Stimulated activated CD8-positive, alpha-beta memory T cell treated with anti-CD3 and anti-CD28 coated beads, Interleukin-12 subunit alpha, Interleukin-12 subunit beta, amount 100 ng/mL, for 24 hours (primary cell): ENCODE data around the gene DNTT.

Experiments
- DNase-seq: peaks from one replicate; pipeline ENCODE4 v3.0.0-alpha.2; 2020; ENCODE audit errors: extremely low read depth

Gene DNTT

GRCh38 chr10:96309628-96310320 is 5.5 kb downstream of the DNTT start:
- DNase-seq: no peak

DNA sequence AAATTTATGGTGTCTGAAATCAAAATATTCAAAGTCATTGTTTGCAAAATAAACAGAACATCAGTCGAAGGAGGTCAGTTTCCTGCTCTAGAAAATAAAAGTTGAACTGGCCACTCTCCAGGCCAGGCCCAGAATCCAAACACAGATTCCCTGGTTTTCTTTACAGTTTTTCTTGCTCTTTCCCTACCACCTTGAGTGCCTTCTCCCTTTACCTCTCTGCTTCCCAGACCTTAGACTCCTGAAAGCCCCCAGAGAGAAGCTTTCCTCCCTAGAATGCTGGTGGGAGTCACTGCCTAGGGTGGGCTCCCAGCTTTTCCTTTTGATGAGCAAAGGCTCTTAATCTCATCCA is 6.1 kb downstream of the DNTT start:
- DNase-seq: no peak

GRCh38 chr10:96311180-96311715 is 7.0 kb downstream of the DNTT start:
- no peak for DNase-seq

DNA sequence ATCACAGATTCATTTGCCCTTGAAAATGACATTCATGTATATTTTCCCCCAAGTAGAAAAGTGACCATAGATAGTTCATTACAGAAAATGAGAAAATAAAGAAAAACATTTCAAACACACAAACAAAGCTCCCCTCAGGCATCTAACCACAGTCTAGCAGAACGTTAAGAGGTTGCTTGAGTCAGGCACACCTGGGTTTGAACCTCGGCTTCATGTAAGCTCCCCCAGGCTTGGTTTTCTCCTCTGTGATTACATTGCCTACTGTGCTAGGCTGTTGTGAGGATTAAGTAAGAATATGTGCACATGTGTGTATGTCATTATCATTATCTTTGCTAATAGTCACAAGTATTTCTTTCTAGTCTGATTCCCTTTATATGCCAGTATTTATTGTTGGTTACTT is 9.1 kb downstream of the DNTT start:
- DNase-seq: no peak

DNA sequence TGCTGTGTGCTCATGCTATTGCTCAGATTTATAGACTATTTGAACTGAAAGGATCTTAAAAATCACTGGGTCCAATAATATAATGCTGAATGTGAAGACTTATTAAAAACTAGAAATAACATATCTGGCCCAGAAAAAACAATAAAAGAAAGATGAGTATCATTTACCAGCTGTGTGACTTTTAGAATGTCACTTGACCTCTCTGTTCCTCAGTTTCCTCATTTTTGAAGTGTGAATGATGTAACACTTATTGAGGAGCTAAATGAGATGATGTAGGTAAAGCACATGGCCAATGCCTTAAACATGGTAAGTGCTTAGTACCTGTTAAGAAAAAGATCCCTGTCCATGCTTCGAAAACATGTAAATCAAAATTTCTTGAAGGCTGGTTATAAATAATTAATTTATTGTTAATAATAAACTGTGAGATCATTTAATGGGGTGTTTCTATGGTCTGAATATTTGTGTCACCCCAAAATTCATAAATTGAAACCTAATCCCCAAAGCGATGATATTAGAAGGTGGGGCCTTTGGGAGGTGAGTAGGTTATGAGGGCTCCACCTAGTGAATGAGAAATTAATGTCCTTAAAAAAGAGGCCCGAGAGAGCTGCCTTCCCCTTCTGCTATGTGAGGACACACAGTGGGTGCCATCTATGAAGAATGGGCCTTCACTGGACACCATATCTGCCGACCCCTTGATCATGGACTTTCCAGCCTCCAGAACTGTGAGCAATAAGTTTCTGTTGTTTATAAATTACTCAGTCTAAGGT is 13.0 kb downstream of the DNTT start:
- DNase-seq: no peak

GRCh38 chr10:96319754-96320474 is 15.7 kb downstream of the DNTT start:
- no peak for DNase-seq

GRCh38 chr10:96321822-96322221 is 17.6 kb downstream of the DNTT start:
- DNase-seq: no peak

- no peak for DNase-seq
Measured at GRCh38 chr10:96322275-96322674, 18.0 kb downstream of the DNTT start.

- DNase-seq: no peak
Measured at GRCh38 chr10:96324447-96324846, 20.2 kb downstream of the DNTT start.

GRCh38 chr10:96325719-96326373 is 21.6 kb downstream of the DNTT start:
- DNase-seq: no peak

DNA sequence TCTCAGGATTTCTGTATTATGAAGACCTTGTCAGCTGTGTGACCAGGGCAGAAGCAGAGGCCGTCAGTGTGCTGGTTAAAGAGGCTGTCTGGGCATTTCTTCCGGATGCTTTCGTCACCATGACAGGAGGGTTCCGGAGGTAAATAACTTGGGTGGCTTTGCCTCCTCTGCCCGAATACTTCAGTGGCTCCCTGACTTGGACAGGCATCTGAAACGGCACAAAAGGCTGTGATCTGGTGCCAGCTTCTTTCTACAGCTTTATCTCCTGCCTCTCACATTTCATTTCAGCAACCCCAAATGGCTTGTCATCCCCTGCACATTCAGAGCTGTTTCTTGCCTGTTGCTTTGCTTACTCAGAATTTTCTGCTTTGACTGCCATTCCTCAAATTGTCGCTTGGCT is 23.2 kb downstream of the DNTT start:
- DNase-seq: no peak

DNA sequence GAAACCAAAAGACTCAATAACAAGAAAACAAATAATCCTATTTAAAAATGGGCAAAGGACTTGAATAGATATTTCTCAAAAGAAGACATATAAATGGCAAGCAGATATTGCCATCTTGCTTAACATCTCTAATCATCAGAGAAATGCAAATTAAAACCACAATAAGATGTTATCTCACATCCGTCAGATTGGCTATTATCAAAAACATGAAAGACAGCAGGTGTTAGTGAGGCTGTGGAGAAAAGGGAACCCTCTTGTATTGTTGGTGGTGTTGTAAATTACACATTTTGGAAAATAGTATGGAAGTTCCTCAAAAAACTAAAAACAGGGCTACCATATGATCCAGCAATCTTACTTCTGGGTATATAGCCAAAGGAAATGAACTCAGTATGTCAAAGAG is 28.9 kb downstream of the DNTT start:
- no peak for DNase-seq

DNA sequence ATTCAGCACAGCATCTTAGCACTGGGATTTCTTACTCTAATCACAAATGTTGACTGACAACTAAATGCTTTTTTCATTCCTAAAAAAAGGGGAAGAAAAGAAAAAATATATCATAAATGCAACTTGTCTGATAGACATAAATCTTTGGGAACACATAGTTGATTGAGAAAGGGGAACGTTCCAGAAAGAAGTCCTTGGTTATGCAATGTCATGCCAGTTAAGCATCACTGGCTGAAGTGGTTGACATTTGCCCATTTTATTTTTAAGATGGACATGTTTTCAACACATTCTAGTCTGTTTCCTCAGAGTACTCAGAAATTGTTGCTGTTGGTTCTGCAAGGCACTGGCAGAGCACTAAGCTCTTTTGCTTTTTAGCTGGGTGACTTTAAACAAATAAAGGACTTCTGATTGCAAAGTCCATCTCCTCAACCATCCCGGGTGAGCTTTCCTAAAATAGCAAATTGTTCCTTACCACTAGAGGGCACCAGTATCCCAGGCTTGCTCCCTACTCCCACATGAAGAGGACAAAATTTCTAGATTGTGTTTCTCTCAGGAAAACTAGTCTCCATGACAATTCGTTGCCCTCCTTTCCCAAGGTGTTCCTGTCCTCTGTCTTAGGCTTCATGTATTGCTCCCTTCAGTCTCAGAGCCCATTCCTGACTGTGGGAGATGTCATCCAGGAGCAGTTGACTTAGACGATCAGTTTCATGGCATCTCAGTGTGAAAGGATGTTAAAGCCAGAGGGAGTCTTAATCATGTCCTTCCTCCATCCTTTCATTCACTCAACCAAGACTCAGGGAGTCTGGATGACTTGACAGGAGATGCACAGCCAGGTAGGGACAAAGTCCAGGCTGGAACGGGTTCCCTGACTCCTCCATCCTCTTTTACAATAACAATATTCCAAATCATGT is 30.6 kb downstream of the DNTT start:
- no peak for DNase-seq

DNA sequence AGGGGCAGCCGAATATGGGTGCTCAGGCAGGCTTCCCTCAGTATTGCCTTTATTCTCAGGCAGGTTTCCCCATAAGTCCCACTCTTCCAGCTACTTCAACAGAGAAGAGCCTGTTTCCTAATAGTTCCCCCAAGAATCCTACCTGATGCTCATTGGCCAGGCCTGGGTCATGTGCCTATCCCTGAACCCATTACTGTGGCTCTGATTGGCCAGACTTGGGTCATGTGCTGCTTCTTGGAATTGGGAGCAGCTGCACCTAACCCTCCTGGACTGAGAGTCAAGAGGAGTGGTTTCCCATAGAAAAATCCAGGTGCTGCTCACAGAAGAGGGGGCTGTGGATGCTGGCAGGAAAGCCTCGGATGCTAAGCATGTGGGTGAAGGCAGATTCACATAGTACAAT is 32.9 kb downstream of the DNTT start:
- no peak for DNase-seq

GRCh38 chr10:96338279-96338925 is 34.2 kb downstream of the DNTT start:
- no peak for DNase-seq

DNA sequence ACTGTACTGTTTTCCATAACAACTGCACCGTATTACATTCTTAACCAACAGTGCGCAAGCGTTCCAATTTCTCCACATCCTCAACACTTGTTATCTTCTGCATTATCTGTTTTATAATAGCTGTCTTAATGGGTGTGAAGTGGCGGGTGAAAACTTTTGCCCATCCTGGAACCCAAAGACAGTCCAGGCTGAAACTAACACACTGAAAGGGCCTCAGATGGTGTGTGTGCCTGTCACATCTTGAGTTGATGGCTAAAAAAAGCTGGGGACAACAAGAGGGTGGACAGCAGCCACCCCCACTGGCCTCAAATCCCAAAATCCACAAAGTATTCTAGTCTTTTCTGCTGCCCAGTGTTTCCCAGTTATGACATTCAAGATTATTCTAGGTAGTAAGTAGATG is 35.1 kb downstream of the DNTT start:
- DNase-seq: no peak

- no peak for DNase-seq
Measured at GRCh38 chr10:96339956-96340904, 36.0 kb downstream of the DNTT start.

DNA sequence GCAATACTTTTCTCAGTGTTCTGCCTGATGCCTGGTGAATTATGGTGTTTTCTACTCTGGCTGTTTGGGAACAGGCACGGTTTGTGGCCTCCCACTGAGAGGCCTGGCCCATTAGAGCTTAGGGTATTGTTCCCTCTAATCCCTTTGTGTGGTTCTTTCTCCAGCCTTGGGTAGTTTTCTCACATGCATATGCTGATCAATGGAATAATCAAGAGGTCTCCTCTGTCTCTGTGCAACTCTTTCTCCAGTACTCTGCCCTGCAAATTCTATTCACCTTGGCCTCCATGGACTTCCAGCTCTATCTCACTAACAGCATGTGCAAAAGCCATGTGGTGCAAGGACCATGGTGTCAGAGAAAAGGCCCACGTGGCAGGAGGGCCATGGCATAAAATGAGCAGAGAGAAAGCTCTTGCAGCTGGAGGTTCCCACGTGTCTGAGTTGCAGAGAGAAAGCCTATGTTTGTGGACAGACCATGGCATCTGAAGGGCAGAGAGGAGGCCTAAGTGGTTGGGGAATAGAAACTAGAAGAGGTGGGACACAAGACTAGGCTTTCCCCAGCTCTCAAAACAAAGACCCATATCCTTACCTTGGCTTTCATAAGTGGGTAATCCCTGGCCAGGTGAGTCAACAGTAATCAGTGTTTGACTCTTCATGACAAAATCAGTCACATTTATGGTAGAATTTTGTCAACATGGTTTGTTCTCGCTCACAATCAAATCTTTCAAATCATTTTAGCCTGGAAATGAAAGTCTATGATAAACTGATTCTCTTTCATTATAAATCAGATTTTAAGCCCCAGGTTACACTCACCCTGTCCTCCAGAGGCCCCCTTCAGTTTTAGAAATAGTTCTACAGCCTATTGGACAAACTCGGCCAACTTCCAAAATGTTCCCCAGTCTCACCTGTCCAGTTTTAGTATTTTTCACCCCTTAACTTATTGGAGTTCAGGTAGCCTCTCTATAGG is 37.3 kb downstream of the DNTT start:
- no peak for DNase-seq
